ENCODE data around the gene FBXW7.
A peak's percentile ranks its signal among the peaks of the same experiment; 100 is the strongest.
"Not testable (repeated sequence)": the region's sequence is repeated elsewhere in the genome, so short reads cannot be mapped to it uniquely, and the experiment has no call there.

The FBXW7 gene, protein sequence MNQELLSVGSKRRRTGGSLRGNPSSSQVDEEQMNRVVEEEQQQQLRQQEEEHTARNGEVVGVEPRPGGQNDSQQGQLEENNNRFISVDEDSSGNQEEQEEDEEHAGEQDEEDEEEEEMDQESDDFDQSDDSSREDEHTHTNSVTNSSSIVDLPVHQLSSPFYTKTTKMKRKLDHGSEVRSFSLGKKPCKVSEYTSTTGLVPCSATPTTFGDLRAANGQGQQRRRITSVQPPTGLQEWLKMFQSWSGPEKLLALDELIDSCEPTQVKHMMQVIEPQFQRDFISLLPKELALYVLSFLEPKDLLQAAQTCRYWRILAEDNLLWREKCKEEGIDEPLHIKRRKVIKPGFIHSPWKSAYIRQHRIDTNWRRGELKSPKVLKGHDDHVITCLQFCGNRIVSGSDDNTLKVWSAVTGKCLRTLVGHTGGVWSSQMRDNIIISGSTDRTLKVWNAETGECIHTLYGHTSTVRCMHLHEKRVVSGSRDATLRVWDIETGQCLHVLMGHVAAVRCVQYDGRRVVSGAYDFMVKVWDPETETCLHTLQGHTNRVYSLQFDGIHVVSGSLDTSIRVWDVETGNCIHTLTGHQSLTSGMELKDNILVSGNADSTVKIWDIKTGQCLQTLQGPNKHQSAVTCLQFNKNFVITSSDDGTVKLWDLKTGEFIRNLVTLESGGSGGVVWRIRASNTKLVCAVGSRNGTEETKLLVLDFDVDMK

DNA sequence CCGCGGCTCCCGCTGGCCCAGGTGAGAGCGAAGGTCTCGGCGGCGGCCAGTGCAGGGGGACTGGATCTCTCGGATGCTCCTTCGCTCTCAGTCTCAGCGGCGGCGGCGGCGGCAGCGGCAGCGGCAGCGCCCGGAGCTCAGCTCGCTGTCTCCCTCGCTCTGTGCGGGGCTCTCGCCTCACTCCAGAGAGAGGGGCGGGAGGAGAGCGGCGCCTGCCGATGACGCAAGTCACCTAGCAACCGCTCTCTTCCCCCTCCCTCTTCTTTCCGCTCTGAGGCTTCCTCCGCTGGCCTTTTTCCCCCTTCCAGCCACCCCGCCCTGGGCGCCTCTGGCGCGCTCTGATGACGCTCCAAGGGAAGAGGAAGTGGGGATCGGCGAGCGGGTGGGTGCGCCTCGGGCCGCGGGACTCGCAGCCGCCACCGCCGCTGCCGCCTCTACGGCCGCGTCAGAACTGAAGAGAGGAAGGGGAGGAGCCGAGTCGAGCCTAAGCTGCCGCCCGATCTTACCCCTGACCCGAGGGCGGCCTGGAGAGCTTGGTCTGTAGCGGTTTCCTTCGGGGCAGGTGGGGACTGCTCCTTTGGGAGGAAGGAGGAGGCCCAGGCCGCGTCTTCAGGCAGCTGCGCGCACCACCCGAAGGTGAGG is at the start of gene FBXW7:
Gene FBXW7, minus strand, starts transcription at position 190 of the 642 bp plus-strand sequence. CDS start 124,289 bp downstream, outside the sequence.
- DNase-seq = peak; percentile 98

DNA sequence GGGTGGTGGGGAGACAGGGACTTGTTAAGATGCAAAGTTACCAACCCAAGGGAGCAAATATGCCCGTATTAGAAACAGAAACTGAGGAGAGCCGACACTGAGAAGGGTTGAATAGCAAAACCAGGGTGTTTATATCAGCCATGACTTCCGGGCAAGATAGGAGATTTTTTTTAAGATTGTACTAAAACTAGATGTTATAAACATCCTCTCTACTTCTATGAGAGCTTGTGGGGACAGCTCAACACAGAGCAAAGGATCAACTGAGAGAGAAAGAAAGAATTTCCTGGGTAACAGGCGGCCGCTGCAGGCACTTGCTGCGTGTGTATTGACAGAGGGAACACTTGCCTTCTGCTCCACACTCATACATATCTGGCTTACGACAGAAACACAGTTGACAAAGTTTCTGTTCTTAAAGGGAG is 49.1 kb upstream of the FBXW7 start:
- DNase-seq = no peak

DNA sequence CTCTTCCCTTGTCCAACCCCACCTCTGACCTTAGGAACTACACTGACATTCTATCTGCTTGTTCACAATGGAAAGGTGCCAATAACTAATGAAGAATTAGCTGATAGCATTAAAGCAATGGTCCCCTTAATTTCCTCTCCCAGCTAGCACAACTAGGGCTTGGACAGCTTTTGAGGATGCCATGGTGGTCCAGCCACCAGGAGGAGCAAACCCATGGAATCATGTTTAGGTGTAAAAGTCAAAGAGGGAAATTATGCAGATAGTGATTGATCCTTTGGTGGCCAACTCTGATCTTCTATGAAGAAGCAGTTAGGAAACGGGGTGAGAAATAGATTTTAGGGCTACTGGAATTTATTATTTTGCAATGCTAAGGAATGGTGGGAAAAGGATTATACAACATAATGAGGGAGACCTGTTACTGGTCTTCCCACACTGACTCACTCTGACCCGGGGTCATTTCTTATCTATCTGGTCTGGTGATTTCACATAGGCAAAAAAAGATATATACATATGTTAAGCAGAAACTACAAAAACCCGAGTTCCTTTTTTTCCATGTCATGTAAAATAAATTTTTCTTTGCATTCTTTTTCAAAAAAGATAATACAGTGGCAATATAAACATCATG is 45.8 kb upstream of the FBXW7 start:
- DNase-seq = peak; percentile 79

DNA sequence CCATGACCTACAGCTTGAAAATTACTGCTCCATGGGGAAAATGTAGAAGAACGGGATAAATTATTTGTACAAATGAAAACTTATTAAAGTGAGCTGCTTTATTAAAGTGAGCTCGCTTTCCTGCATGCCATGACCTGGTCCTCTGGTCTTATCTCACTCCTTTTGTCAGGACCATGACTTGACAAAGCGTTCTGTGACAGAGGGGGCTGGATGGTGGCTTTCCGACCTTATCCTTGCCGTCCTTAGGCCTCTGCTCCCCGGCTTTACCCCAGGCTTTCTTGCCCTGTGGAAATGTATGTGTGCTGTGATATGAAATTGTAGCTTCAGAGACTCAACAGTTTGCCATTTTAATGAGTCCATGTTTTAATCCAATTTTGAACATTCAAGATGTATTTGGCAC is 44.0 kb upstream of the FBXW7 start:
- no peak for DNase-seq

DNA sequence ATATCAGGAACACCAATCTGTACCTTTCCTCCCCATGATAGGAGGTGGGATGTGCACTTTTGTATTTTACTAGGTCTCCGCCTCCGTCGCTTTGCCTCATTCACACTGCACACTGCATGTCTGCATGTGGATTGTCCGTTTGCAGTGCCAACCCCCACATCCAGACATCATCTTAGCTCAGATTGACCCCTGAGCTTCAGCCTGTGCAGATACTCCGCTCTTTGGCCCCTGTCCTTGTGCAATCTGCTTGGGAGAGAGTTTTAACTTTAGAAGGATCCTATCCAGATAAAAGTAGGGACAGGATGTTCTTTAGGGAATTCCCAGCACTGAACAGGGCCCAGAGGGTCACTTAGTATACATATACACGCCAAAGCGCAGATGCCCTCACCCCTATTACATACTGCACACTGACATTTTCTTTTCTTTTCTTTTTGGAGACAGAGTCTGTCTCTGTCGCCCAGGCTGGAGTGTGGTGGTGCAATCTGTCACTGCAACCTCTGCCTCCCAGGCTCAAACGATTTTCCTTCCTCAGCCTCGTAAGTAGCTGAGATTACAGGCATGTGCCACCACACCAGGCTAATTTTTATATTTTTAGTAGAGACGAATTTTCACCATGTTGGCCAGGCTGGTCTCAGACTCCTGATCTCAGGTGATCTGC is 43.3 kb upstream of the FBXW7 start:
- DNase-seq = no peak

DNA sequence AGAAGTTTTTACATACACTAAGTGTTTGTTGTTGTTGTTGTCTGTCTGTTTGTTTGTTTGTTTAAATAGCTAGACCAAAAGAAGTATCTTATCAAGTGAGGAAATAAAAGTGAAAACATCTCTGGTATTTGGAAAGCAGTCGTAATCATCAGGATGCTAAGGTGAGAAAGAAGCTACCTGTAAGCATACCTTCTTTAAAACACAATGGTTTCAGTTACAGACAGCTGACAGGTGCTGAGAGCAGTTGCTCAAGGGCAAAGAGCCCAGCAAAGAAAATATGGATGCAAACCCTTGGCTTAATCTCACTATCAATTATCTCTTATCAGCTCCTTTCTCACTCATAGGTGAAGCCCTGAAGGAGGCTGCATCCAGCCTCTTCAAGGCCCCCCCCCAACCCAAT is 42.8 kb upstream of the FBXW7 start:
- no peak for DNase-seq

DNA sequence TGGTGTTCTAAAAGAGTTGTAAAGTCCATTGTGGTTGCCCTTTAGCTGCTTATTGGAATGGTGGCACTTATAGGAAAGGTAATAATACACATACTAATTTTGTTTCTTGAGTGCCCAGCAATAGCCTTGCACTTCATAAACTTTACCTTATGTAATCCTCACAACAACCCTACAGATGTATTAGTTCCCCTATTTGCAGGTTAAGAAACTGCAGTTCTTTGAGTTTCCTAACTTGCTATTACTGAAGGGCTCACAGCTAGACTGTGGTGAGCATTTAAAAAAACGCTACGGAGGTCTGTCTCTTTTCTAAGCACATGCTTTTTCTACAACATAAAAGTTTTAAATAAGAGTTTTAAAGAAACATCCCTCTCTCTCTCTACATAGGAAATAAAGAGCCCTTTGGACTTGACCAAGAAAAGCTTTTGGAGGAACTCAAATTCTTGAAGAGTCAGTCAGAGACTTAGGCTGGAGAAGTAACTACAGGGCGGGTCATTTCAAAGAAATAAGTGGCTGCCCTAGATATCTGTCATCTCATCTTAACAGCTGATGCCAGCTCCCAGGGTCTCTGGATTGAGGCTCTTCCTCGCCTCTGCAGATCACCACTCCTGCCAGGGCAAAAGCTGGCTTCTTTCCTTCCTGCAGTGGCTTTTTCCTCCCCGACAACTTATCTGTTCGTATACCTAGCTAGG is 42.0 kb upstream of the FBXW7 start:
- DNase-seq = no peak

DNA sequence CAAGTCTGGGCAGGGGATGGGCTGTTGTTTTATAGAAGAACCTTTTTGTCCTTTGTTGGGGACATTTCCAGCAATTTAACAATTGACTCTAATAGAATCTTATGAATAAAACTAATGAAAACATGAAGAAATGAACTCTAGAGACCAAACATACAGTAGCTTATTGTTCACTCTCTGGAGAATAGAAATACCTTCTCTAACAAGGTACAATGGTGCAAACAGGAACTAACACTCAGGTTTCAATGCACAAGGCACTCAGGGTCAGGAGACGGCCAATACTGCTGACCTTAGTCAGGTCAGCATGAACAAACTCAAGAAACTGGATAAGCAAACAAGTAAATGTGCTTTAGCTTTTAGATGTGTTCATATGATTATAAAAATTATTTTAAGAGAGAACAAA is 39.6 kb upstream of the FBXW7 start:
- no peak for DNase-seq

DNA sequence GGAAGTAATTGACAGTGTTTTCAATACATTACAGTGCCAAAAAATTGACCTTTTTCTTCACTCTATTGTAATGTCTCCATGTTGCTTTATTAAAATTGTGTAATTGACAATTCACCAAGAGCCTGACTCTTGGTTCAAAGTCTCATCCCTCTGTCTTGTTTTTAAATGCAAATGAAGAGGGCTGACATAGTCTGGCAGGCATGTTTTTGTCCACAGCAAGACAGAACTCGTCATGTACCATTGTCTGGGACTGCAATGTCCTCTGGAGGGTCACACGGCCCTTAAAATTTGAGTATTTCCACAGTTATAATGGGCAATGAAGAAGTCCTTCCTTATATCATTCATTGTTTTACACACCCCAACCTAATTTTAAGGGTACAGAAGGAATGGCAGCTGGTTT is 38.0 kb upstream of the FBXW7 start:
- DNase-seq = no peak

DNA sequence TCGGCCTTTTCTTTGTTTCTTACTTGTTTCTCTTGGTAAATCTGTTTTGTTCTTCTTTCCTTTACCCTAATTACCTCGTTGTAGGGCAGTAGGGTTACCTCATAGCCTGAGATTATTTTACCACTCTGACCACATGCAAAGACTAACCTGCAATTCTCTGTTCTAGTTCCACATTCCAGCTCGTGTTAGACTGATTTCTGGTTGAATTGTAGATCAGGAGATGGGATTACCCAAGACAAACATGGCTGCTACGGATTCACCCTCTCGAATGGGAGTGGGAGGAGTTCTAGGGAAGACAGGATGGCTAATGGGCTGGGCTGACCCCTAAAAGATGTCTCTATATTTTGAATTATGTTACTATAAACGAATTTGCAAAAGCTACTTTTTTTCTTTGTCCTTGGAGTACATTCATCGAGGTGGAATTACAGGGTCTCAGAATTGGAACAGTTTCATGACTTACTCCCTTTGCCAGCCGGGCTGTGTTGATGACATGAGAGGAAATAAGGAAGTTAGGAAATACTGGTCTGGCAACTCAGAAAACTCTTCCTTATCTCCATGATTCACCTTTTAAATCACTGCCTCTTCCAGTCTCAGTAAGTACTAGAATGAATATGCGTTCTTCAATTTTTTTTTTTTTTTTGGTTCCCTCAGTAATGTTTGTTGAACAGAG is 36.7 kb upstream of the FBXW7 start:
- peak; percentile 87 for DNase-seq

DNA sequence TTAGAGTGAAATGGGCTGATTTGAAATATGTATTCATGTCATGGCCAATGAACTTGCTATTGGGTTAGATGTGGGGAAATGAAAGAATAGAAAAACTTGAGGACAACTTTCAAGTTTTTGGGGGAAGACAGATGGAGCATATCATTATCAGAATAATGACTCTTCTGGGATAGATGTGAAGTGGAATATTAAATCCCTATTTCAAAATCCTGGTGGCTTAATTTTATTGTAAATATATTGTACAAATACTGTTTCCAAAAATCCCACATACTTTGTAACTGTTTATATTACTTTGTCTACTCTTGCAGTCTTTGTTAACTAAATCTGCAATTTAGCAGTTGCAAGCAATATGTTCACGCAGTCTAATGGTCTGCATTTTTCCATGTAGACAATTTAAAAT is 35.9 kb upstream of the FBXW7 start:
- no peak for DNase-seq

DNA sequence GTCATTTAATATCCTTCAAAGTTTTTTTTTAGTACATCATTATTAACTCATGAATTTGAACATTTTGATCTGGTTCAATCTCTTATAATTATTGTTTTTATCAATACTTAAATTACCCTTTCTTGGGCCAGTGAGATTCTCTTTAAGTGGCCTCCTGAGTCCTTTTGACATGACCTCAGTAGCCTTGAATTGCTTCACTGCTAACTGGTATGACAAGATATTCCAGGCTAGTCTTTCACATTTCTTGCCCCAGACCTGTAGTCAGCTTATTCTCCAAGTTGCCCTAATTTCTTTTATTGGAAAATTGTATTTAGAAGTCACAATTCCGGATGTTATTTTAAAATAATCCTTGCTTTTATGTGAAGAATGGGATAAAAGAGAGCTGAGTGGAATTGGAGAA is 35.4 kb upstream of the FBXW7 start:
- DNase-seq = no peak

DNA sequence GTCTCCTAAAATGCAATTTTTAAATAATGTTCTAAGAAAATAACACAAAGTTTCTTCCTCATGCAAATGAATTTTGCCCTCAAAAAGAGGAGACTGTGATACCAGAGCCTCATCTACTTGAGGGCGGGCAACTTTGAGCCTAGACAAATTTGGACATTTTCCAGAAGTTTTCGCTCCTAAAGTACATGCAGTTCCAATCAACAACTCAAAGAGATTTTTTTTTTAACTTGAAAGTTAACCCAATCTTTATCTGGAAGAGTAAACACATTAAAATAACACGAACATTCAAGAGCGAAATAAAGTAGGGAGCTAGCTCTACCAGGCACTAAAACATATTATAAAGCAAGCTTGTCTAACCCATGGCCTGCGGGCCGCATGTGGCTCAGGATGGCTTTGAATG is 29.4 kb upstream of the FBXW7 start:
- DNase-seq = no peak

DNA sequence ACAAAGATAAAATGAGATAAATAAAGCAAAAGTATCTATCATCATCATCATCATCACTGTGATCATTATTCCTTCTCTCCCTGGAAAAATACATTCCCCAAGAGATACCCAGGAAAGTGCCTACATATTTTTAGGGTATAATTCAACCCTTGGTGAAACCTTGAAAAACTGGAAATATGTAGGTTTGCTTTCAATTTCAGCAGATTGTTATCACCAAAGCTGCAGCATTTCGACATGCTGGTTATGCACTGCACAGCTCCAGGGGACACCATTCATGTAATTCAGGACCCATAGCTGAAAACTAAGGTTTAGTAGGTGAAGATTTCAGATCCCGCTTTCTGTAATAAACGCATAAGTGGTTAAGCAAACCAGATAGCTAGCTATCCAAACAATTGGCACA is 28.4 kb upstream of the FBXW7 start:
- DNase-seq = no peak

DNA sequence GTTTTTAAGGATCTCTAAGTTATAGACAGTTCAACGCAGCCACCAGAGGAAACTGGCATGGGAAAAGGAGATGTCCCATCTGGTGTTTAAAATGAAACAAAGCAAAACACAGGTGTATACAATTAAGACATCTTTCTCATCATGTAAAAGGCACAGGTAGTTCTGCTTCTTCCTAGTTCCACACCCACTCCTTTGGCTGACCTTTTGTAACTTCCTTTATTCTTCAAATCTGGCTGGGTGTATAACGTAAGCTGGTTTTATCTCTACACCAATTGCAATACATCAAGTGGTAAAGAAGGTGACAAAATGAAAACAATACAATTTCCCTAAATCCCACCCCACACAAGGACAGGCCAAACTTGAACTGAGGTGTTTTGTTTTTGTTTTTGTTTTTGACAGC is 27.3 kb upstream of the FBXW7 start:
- no peak for DNase-seq

DNA sequence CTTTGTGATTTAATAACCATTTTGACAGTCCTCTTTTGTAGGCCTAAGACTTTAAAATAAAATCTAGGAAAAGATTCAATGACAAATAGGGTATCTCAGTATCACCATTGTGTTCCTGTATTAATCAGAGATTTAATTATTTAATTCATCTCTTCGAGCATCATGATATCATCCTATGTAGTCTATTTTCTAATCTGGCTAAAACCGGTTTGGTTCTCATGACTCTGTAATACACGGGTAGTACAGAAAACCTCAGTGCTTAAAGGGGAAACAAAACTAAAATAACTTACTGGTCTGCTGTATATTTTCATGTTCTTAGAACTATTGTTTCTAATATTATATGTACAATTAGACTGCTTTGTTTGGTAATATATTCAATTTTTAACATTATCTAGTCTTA is 23.7 kb upstream of the FBXW7 start:
- no peak for DNase-seq

DNA sequence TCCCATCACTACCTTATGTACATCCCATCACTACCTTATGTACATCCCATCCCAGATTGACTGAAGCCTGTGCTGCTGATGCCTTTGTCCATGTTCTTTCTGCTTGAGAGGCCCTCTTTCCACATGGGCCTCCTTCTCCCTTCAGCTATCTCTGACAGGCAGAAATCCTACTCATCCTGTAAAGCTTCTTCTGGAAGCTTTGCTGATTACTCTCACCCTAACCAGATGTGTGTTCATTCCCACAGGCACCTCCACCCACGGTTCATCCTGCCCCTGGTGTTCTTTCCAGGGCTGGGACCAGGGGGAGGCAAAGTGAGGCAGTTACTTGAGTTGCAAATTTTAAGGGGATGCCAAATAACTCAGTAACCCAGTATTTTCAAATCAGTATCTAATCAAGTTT is 22.5 kb upstream of the FBXW7 start:
- DNase-seq = no peak

DNA sequence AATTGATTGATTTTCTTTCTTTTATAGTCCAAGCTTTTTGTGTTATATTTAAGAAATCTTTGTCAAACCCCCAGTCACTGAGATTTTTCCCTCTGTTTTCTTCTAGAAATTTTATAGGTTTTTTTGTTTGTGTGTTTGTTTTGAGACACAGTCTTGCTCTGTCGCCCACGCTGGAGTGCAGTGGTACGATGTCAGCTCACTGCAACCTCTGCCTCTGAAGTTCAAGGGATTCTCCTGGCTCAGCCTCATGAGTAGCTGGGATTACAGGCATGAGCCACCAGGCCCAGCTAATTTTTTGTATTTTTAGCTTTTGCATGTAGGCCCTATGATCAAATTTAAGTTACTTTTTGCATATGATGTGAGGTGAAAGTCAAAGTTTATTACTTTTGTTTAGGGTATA is 20.9 kb upstream of the FBXW7 start:
- no peak for DNase-seq

DNA sequence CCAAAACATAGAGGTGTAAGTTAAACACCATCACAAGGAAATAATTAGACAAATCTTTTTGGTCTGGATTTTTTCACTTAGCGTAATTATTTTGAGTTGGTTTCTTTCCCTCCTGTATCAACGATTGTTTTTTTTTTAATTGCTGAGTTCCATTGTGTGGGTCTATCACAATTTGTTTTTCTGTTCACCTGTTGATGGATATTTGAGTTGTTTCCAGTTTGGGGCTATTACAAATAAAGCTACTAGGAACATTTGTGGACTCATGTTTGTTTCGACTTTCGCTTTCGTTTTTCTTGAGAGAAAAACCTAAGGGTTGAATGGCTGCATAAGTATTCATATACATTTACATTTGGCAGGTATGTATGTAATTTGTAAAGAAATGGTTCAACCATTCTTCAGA is 20.4 kb upstream of the FBXW7 start:
- no peak for DNase-seq

DNA sequence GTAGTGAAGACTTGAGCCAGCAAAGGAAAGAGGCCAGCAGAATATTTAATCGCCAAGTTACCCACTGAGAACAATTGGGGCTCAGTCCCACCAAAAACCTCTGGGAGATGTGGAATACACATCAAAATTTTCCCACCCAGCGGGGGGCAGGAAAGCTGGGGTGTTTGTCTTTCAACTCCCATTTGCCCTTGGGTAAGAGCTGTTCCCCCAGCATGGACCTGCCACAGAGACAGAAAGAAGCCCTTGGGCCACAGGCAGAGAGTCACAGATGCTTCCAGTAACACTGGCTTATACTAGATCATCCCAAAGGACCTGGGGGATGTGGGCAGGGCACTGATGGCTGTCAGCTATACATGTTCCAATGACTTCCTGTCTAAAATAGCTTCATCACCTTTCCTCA is 18.9 kb upstream of the FBXW7 start:
- no peak for DNase-seq

DNA sequence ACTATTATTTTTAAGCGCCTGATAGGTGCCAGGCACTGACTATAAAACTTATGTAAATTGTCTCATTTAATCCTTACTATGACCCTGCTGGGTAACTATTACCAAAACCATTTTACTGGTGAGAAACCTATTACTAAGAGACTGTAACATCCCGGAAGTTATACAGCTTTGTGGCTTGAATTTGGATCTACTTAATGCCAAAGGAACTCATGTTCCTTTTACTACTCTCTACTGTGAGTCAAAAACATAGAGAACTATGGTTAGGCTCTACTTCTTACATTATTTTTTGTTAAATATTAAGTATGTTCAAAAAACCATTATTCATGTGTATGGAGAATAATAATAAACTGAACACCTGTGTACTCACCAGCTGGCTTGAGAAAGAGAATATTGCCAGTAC is 14.8 kb upstream of the FBXW7 start:
- DNase-seq = not testable (repeated sequence)

DNA sequence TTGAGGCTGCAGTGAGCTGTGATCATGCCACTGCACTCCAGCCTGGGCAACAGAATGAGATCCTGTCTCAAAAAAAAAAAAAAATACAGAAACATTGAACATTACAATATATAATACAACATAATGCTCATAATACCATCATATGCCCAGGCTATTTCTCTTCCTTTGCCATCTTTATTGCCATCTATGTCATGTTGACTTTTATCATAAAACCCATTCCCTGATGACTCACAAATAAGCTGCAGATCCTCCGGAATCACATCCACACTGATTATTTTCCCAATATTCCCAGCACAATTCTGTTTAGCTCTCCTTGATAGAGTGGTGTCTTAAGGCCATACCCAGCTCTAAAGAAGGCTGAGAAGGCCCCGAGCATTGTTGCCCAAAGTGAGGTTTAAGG is 9.2 kb upstream of the FBXW7 start:
- DNase-seq = no peak

Measured in NCI-H226 (cell line).